MM.1S (cell line): Measurements from ENCODE around the gene RPUSD2.

Source experiments
- EZH2 ChIP-seq: fragments of 300-600 bp; sonication (generic); optimal IDR thresholded peaks from 2 replicates; pipeline ENCODE3; 2017; ENCODE audit warnings: low read depth, mild to moderate bottlenecking, antibody characterized with exemption, low read length, mixed read lengths
- EZH2phosphoT487 ChIP-seq: fragments of 300-600 bp; sonication (generic); IDR thresholded peaks from 2 replicates; pipeline ENCODE4 v1.6.1; 2018; ENCODE audit warnings: antibody characterized with exemption, low read length
- TF ChIP-seq, protein P1 (sequence below): fragments of 300-600 bp; sonication (generic); IDR thresholded peaks from 2 replicates; pipeline ENCODE4 v1.5.1; 2016; ENCODE audit warnings: antibody characterized with exemption, low read length, mixed read lengths

DNA sequence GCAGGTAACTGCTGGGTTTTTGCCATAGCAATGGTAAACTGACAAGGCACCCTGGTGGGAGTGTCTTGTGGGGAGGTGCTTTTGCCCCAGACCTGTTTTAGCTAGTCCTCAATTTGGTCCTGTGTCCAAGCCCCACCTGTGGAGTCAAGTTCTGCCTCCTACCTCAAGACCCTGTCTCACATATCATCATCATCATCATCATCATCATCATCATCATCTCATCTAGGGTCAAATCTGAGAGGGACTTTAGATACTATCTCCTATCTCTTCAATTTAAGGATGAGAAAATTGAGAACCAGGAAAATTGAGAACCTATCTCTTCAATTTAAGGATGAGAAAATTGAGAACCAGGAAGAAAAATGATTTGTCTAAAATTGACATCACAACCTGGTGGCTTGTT is 34.8 kb downstream of the RPUSD2 start:
- TF ChIP-seq, protein P1, sequence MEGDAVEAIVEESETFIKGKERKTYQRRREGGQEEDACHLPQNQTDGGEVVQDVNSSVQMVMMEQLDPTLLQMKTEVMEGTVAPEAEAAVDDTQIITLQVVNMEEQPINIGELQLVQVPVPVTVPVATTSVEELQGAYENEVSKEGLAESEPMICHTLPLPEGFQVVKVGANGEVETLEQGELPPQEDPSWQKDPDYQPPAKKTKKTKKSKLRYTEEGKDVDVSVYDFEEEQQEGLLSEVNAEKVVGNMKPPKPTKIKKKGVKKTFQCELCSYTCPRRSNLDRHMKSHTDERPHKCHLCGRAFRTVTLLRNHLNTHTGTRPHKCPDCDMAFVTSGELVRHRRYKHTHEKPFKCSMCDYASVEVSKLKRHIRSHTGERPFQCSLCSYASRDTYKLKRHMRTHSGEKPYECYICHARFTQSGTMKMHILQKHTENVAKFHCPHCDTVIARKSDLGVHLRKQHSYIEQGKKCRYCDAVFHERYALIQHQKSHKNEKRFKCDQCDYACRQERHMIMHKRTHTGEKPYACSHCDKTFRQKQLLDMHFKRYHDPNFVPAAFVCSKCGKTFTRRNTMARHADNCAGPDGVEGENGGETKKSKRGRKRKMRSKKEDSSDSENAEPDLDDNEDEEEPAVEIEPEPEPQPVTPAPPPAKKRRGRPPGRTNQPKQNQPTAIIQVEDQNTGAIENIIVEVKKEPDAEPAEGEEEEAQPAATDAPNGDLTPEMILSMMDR: no peak
- TF ChIP-seq EZH2phosphoT487: no peak
- TF ChIP-seq EZH2: no peak
